Activated T-helper 1 cell treated with anti-CD3 and anti-CD28 coated beads, Interleukin-2, amount 50 U/mL, for 16 hours (primary cell): ENCODE data around the gene SDR42E1.
"Not testable (repeated sequence)": the region's sequence is repeated elsewhere in the genome, so short reads cannot be mapped to it uniquely, and the experiment has no call there.

ENCODE experiments used
- DNase-seq, 2 donors: peaks; one replicate each; pipeline ENCODE4 v3.0.0-alpha.2; 2020; ENCODE audit warnings: low read depth in 1 of 2, low spot score in 1 of 2

The SDR42E1 gene

DNA sequence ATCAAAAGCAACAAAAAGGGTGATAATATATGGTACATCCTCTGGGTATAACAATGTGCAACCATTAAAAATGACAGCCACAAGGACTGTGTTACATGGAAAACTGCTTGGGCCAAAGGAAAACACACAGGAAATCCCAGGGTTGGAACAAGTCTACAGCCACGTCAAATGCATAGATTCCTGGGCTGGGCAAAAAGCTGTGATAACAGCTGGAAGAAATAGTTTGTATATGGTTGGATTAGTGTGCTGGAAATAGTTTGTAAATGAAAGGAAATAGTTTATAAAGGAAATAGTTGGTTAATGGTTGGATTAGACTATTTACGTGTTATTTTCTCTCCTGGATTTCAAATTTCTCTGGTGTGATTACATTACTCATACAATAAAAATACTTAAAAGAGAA lies 26.4 kb upstream of the SDR42E1 start:
- DNase-seq: no peak

DNA sequence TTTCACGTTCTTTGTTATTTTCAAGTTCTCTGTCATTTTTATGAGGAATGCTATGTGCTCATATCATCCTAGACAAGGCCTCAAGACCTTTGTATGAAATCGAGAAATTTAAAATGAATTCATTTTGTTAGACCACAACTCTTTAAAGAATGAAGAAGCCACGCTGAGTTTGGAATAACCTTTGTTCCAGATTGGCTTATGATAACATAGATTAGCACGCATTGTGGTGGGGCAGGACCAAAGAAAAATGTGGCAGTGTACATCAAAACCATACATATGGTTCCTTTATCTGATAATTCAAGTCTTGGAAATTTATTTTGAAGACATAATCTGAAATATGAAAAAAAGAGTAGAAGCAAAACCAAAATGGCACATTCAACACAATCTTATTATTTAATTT lies 26.0 kb upstream of the SDR42E1 start:
- no peak for DNase-seq

DNA sequence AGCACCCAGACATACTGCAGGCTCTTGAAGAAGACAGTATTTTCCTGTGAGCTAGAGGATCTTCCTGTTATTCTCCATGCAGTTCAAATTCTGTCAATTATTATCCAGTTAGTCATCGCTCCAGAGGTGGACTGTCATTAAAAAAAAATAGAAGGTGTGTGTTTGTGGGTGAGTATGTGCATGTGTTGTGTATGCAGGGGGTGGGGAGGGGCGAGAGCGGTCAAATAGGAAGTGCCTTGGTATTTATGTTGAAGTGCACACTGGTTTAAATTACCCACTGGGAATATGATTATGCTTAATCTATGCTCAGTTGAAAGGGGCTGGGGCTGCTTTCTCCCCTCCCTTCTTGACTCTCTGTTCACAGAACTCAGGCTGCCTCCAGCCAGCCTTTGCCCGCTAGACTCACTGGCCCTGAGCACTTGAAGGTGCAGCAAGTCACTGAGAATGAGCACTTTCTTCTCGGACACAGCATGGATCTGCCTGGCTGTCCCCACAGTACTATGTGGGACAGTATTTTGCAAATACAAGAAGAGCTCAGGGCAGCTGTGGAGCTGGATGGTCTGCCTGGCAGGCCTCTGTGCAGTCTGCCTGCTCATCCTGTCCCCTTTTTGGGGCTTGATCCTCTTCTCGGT lies 23.8 kb upstream of the SDR42E1 start, which contains the start of gene HSD17B2:
TSS of gene HSD17B2 (plus strand) at position 273 of the 632 bp plus-strand sequence. CDS start at position 445, 172 bp downstream.
- DNase-seq: no peak

DNA sequence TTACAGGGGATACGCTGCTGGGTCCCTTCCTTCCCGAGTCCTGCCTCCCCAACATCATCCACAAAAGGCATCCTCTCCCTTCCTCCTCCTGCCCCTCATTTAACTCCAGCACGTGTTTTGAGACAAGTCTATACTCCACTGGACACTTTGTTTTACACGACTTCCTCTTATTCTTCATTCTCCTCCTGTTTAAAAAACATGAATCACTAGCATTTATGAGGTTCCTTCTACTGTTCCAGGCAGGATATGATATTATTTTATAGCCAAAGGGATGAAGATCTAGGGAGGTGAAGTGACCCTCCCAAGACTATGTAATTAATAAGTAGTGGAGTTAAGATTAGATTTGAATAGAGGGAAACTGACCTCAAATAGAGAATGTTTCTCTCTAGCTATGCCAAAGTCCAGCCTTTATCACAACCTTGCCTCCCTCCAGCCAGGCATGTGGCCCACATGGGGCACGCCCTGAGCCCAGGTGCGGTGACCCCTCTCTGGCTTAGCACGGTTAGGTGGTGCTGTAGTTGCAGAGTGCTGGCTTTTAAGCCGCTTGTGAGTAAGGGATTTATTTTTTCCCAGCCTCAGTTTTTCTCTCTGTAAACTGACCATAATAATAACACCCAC lies 22.5 kb upstream of the SDR42E1 start:
- DNase-seq: no peak

DNA sequence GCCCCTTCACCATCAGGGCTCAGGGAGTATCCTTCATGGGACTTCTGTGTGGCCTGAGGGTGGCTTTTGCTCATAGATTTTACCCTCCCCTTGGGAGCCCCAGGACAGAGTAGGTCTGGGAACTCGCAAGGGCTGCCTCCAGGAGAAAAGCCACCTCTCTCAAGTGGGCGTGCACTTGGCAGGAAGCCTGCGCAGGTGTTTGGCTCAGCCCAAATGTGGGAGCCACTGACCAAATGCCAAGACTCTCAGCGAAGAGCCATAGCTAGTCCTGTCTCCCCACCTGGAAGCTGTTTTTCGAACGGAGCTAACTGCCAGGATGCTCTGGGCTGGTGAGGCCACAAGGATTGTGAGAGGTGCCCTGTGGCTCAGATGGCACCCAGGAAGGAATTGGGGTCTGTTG lies 21.7 kb upstream of the SDR42E1 start:
- DNase-seq: no peak

DNA sequence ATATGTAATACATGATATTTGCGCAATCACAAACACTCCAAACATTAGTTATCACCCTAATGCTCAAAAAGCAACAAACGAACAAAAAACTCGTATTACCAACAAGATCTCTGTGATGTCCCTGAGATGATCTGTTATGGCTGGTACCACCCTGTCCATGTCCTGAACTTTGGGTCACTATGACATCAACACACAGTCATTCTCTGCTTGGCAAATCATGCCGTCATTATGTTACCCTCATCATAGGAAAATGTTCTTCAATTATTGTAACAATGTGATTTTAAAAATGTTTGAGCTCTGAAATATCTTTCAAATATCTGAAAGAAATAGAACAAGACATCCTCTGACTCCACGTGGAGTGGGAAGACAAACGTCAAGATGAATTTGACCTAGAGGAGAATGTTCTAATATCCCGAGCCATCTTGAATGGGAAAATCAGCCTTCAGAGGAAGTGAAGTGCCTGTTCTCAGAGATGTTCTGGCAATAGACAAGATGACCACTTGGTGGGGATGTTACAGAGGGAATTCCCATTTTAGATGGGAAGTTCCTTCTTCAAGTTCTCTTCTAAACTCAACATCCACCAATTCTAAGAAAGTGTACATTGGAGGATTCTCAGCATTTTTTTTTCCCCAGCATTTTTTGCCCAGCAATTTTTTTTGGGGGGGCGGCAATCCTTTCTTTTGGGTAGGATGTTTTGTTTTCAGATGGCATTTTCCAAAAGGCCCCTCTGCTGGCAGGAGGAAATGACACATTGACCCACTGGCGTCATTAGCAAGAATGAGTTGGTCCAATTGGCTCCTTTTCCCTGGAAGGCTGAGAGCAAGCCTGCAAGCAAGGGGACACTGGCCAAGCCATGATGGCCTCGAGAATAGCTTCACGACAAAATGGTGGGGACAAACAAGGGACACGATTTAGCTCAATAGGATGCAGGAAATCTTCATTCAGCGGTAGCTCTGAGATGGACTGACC lies 20.1 kb upstream of the SDR42E1 start:
- no peak for DNase-seq

DNA sequence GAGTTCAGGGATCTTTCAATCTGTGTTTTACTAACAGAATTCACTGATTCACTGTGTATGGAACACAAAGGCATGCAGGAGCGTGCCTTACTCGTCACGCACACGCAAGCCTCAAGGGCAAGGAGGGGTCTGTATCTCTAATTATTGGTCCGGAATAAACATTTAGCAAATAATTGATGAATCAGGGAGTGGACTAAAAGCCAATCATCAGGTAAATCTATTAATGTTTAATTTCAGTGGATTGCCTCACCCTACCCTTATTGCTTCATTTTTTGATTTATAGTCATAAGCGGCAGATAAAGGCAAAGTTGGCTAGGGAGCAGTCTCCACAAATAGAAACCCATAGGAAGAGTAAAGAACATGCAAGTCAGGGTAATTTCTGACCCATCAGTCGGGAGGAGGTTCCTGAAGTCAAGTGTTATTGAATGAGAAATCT lies 16.4 kb upstream of the SDR42E1 start:
- DNase-seq: no peak

DNA sequence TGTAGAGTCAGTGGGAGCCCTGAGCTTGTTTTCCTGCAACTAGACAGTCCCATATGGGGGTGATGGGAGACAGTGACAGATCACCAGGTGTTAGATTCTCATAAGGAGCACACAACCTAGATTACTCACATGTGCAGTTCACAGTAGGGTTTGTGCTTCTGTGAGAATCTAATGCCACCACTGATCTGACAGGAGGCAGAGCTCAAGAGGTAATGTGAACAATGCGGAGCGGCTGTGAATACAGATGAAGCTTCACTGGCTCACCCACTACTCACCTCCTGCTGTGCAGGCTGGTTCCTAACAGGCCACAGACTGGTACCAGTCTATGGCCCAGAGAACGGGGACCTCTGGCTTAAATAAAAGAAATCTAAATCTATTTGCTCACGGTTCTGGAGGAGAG lies 13.6 kb upstream of the SDR42E1 start:
- no peak for DNase-seq

DNA sequence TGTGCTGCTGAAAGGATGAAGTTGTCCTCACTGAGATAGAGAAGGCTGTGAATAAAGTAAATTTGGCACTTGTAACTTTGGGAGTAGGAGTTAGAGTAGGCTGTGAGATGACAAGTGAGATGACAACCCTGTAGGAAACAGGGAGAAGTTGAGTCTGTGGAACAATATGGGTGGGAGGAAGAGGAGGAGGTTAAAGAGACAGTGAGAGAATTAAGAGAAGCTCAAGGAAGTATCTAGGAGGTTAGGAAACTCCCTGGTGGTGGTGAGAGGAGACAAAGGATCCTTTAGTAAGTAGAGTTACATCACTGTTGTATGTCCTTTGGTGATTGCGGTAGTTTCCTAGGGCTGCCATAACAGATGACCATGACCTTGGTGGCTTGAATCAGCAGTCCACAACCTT lies 13.0 kb upstream of the SDR42E1 start:
- DNase-seq: no peak

DNA sequence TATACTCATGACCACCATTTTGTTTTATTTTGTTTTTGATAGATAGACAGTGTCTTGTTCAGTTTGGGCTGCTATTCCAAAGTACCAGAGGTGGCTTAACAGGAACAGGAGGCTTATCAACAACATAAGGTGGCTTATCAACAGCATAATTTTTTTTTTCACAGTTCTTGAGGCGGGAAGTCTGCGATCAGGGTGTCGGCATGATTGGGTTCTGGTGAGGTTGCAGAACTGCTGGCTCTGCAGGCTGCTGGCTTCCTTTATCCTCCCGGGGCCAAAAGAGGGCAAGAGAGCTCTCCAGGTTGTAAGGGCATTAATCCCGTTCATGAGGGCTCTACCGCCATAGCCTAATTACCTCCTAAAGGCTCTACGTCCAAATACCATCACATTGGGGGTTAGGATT lies 11.9 kb upstream of the SDR42E1 start:
- DNase-seq: no peak

DNA sequence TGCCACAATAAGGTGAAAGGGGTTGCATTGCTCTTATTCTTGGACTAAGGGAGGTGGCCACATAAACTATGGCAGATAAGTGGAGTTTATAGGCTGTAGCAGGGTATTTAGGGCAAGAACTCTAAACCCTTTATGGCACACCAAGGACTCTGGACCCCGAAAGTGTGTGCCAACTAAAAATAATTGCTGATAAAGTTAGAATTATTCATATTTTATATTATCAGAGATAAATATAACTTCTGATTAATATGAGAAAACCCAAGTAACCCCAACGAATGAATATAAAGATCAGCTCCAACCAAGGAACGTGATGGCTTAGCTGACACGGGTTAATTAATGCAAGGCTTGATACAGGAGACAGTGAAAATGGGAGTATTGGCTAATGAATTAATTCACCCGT lies 8.8 kb upstream of the SDR42E1 start:
- no peak for DNase-seq

DNA sequence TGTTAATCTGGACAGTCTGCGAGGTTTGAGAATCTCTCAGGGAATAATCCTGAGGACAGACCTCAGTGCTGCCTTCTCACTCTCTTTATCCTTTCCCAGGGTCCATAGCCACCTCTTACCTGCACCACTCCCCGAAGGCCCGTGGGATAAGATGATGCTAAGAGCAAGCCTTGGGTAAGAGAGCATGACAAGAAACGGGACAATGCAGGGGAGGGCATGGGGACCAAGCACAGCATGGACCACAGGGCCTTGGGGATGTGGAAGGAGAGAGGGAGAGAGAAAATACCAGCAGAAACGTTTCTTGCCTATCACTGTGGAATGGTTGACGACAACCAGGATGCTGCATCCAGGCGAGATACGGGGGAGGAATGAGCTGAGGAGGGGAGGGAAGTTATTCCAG lies 8.3 kb upstream of the SDR42E1 start:
- DNase-seq: no peak

DNA sequence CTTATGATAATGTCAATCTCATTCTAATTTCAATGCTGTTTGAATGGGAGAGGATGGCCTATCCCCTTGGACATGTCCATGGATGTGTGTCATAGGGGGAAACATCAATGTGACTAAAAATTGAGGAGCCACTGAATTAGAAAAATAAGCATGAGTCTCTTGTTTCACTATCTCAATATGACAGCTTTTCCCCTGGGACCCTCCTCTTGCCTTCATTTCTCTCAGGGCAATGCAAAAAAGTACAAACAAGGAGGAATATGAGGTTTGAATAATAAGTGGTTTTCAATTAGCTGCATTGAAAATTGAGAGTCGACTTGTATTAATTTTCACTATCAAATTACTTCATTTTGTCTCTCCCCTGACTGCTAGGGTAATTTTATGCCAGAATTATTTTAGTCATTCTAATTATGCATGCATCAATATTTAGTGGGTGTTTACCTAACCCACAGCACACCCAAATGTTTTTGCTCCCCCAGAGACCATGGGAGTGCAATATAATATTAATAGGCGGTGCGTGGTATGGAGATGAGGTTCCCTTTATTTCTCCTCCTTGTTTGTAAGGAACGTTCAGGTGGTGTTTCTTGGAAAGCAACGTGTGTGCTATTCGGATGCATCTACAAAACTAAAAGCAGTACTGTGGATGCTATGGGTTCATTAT lies 6.8 kb upstream of the SDR42E1 start:
- no peak for DNase-seq

DNA sequence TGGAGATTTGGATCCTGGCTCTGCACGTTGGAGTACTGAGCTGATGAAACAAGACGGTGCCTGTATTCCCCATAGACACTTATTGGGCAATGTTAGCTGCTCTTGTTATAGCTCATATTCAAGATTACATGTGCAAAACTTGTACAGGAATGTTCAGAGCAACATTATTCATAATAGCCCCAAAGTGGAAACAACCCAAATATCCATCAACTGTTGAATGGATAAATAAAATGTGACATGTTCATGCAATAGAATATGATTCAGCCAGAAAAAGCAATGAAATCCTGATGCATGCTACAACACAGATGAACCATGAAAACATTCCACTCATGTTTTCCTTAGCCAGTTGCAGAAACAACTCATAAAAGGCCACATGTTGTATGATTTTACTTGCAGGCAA lies 5.7 kb upstream of the SDR42E1 start:
- no peak for DNase-seq

DNA sequence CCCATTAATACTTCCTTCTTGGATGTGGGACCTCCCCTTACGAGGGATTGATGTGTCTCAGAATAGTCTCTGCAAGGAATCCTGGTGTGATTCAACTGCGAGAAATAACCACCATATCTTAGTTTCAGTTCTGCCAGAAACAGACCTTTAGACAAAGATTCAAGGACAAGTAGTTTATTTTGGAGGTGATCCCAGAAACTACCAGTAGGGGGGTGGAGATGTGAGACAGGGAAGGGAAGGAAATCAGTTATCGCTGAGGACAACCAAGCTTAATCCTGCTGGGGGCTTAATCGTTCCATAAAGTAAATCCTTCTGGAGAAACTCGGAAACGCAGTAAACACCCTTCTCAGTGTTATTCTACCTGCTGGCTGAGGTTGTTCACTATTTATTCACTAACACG lies 5.0 kb upstream of the SDR42E1 start:
- no peak for DNase-seq

DNA sequence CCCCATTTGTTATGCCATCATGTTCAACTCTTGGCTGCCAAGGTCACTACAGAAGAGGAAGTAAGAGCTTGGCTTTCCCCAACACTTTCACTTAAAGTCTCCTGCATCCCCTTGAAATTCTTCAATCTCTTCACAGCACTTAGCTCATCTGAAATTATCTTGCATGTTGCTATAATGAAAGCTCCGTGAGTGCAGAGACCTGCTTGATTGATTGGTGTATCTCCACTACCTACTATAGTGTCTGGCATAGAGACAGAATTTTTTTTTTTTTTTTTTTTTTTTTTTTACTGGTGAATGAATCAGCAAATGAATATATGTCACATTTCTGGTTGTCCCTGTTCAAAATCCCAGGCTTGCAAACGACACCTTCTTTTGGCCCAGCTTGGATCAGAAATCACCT lies 1.9 kb upstream of the SDR42E1 start:
- no peak for DNase-seq

DNA sequence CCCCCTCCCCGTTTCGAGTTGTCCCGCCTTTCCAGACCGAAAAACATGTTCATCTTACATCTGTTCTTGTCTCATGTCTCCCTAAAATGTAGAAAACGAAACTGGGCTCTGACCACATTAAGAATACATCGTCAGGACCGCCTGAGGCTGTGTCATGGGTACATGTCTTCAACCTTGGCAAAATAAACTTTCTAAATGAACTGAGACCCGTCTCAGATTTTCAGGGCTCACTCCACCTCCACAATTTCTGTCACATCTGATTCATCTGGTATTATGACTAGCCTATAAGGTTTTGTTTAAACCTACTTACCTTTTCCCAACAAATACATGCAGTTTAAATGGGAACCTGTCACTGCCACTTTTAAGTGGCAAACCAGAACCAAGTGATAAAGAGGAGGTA lies 621 bp downstream of the SDR42E1 start:
- DNase-seq: no peak

DNA sequence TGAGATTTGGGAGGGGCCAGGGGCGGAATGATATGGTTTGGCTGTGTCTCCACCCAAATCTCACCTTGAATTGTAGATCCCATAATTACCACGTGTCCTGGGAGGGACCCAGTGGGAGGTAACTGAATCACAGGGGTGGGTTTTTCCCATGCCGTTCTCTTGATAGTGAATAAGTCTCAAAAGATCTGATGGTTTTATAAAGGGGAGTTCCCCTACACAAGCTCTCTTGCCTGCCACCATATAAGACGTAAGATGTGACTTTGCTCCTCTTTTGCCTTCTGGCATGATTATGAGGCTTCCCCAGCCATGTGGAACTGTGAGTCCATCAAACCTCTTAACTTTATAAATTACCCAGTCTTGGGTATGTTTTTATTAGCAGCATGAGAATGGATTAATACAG lies 1.5 kb downstream of the SDR42E1 start:
- not testable (repeated sequence) for DNase-seq

DNA sequence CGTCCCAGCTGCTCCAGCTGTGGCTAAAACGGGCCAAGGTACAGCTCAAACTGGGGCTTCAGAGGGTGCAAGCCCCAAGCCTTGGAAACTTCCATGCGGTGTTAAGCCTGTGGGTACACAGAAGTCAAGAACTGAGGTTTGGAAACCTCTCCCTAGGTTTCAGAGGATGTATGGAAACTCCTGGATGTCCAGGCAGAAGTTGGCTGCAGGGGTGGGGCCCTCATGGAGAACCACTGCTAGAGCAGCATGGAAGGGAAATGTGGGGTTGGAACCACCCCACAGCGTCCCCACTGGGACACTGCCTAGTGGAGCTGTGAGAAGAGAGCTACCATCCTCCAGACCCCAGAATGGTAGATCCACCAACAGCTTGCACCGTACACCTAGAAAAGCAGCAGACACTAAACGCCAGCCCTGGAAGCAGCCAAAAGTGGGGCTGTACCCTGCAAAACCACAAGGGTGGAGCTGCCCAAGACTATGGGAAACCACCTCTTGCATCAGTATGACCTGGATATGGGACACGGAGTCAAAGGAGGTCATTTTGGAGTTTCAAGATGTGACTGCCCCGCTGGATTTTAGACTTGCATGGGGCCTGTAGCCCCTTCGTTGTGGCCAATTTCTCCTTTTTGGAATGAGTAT lies 2.2 kb downstream of the SDR42E1 start:
- DNase-seq: no peak

DNA sequence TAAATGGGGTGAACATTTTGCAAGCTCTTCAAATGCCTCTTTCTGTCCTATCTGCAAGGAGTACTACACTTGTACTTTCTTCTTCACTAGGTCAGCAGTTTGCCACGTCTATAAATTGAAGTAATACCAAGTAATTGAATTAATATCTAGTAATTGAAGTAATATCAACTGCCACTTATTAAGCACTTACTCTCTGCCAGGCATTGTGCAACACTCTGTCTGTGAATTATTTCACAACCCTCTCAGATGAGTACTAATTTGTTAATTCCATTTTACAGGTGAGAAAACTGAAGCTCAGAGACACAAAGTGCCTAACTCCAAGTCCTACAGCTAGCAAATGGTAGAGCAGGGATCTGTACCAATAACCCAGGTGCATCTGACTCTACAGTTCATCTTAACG lies 4.1 kb downstream of the SDR42E1 start:
- no peak for DNase-seq

DNA sequence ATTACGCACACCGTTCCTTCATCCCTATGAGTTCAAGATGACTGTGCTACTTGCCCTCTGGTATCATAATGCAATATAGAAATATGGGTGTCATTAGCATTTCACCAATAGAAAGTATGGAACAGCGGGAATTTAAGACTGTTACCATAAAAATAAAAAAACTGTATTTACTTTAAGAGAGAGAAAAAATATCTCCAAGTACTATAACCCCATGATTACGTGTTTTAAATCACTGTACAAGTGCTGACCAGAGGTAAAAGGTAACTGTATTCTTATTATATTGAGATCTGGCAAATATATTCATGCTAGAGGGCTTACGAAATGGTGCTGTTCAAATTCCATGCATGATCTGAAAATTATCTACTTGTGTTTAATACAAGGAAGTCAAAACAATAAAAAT lies 5.2 kb downstream of the SDR42E1 start:
- no peak for DNase-seq
